Heart right ventricle (tissue), 16 donors: ENCODE results near the gene SCUBE1. TPM values are rescaled to one million over a fixed set of nuclear protein-coding genes. Genes with fewer than 3 reads are reported as not detected.

Experiments used
- ATAC-seq, 8 donors: fragments of 200-7000 bp; cut with Tn5 transposase; one replicate each; pipeline ENCODE4 v1.9.1; 2020; ENCODE audit warnings: mild to moderate bottlenecking in 8 of 8, moderate library complexity in 8 of 8, moderate number of reproducible peaks in 1 of 8
- DNase-seq, 2 donors: peaks; one replicate each; pipeline ENCODE4 v3.0.0-alpha.2; 2020
- H3K27ac ChIP-seq, 10 donors: fragments of 200-600 bp; sonication (generic) in 2 of 10; one replicate each; pipeline versions ENCODE4 v1.5.0 to v1.8.0; 2020 to 2022; ENCODE audit warnings: mild to moderate bottlenecking in 3 of 10
- H3K27me3 ChIP-seq, 7 donors: fragments of 200-600 bp; one replicate each; pipeline ENCODE4 v1.8.0; 2021 to 2022; ENCODE audit warnings: mild to moderate bottlenecking in 2 of 7
- H3K36me3 ChIP-seq, 9 donors: fragments of 200-600 bp; sonication (generic) in 1 of 9; one replicate each; pipeline versions ENCODE4 v1.5.0 to v1.8.0; 2020 to 2022; ENCODE audit warnings: mild to moderate bottlenecking in 2 of 9
- H3K4me1 ChIP-seq, 9 donors: fragments of 200-600 bp; sonication (generic) in 1 of 9; one replicate each; pipeline versions ENCODE4 v1.5.0 to v1.8.0; 2020 to 2022; ENCODE audit warnings: mild to moderate bottlenecking in 4 of 9
- H3K4me3 ChIP-seq, 10 donors: fragments of 200-600 bp; sonication (generic) in 2 of 10; one replicate each; pipeline versions ENCODE4 v1.5.0 to v1.8.0; 2020 to 2022; ENCODE audit warnings: mild to moderate bottlenecking in 7 of 10, moderate library complexity in 2 of 10
- H3K9me3 ChIP-seq, 11 donors: fragments of 200-600 bp in 10 of 11; sonication (generic) in 2 of 11; one replicate each; pipeline versions ENCODE4 v1.5.0 to v1.8.0; 2013 to 2022; ENCODE audit warnings: mild to moderate bottlenecking in 2 of 11, control low read depth in 1 of 11, moderate library complexity in 1 of 11
- CTCF ChIP-seq, 9 donors: fragments of 200-600 bp; sonication (generic) in 2 of 9; IDR thresholded peaks; one replicate each; pipeline versions ENCODE4 v1.5.0 to v1.8.0; 2021 to 2022; ENCODE audit warnings: antibody characterized with exemption in 9 of 9, mild to moderate bottlenecking in 5 of 9, moderate library complexity in 1 of 9
- WGBS, 2 donors: extraction: QIAGEN DNeasy Blood & Tissue Kit; methylation state at CpG; one replicate each; pipeline ENCODE4 v1.1.7; 2013; ENCODE audit warnings: inconsistent platforms in 1 of 2; 5-methylcytosine and 5-hydroxymethylcytosine counted together
- intact Hi-C, 10 donors: fragments of 100-400 bp; cut with DNase I; formaldehyde crosslinking; loops; one replicate each; pipeline versions ENCODE4 v1.11.1 to v1.14.2; 2022
- polyA plus RNA-seq, 2 donors: library from polyadenylated mRNA; stranded (reverse); fragments of 200-250 nt; gene quantifications; one replicate each; pipeline ENCODE4 v1.2.3, GENCODE V29; 2013
- total RNA-seq, 10 donors: library from RNA; stranded (reverse); fragmentation: NEBNext Ultra II Directional in 3 of 10; extraction: Animal tissue kit (Norgen Biotek cat#: 25700) in 3 of 10; gene quantifications; one replicate each; pipeline versions ENCODE4 v1.2.1 to v1.2.4, GENCODE V29; 2021 to 2023
- donor health status: Arrhythmogenic right ventricular cardiomyopathy.
- donor health status: ischemic (EF 13 %, LVEDD 7.1; RV severe dilation, severe dysfunction).
- donor health status: healthy with polysubstance abuse.
- donor health status: DM: no; HTN: yes; CAD: no.
- donor health status: DM: no; HTN: no; CAD: no.
- donor health status: ischemic (EF 25% LVEDD 6.9; RV normal size, moderate dysfunction).
- donor health status: ischemic (EF 25% LVEDD 5.7; RV mildly dilated, moderate dysfunction).
- donor health status: healthy.
- donor health status: DM: yes; HTN: yes; CAD: no.
- donor health status: Ischemic cardiomyopathy.
- donor health status: ischemic (EF 35%, LVEDD 5.7; RV mildly dilated, moderate dysfunction).
- donor health status: nonischemic (EF 11% LVEDD 7.7; RV severe dilation, severe dysfunction).
- donor health status: DM: yes; HTN: yes; CAD: no.
- donor health status: PGD.
- donor health status: ischemic (EF 29% LVEDD 5.4; RV normal size, mild dysfunction).
- donor health status: nonischemic (EF 23%, LVEDD 6.1; RV moderate dilation, normal function).

Gene SCUBE1
- total and polyA plus RNA-seq, 12 donors, result 0.01 to 0.60 (median 0.13) TPM; not detected in 1

- 79 to 88% methylated on average over 25 of the region's 25 CpGs for WGBS, 2 donors
- TF ChIP-seq CTCF (IDR thresholded peaks at IDR 0.05), result no peak
- DNase-seq (no peak), ATAC-seq (peak in 1 of 8 donors; percentile 9)
- Histone ChIP-seq H3K4me3 (no peak overlapping the region), H3K36me3 (no peaks in the 10 kb centered on the region), H3K27me3 (peaks cover 0 to 50% (median 4%) of the 10 kb centered on the region in 7 donors), H3K27ac (no peak overlapping the region), H3K9me3 (no peaks in the 10 kb centered on the region), H3K4me1 (no peaks in the 10 kb centered on the region)
- intact Hi-C loops, result loop anchor here (1.0 to 10.0 kb wide), 9 partner anchors 37 to 113 kb away; no protein-coding TSS in a partner anchor
These were observed 68.5 kb downstream of the SCUBE1 start for GRCh38 chr22:43274595-43275240.

GRCh38 chr22:43273902-43274484, 69.2 kb downstream of the SCUBE1 start:
- H3K4me3 ChIP-seq, result no peak overlapping the region
- ATAC-seq, result peak; percentile 44 to 78 (median 63)
- no peak overlapping the region for H3K27ac ChIP-seq
- intact Hi-C loops, result loop anchor here in 9 of 10 donors (1.0 to 10.0 kb wide), 11 partner anchors 37 to 113 kb away; no protein-coding TSS in a partner anchor
- H3K9me3 ChIP-seq, result no peaks in the 10 kb centered on the region
- peaks cover 0 to 52% (median 4%) of the 10 kb centered on the region in 7 donors for H3K27me3 ChIP-seq
- H3K4me1 ChIP-seq, result no peaks in the 10 kb centered on the region
- WGBS, 2 donors, result 22 to 23% methylated on average over 9 of the region's 9 CpGs
- H3K36me3 ChIP-seq, result no peaks in the 10 kb centered on the region
- TF ChIP-seq CTCF (IDR thresholded peaks at IDR 0.05), result peak; percentile 34 to 79 (median 72)
- peak in 1 of 2 donors; percentile 39 for DNase-seq

GRCh38 chr22:43272869-43273318, 70.3 kb downstream of the SCUBE1 start:
- no peak for DNase-seq
- Histone ChIP-seq H3K27me3 (peaks cover 0 to 59% (median 4%) of the 10 kb centered on the region in 7 donors), H3K36me3 (no peaks in the 10 kb centered on the region), H3K4me3 (no peak overlapping the region), H3K9me3 (no peaks in the 10 kb centered on the region), H3K4me1 (no peaks in the 10 kb centered on the region), H3K27ac (no peak overlapping the region)
- 48 to 56% methylated on average over 12 of the region's 12 CpGs for WGBS, 2 donors
- no peak for TF ChIP-seq CTCF (IDR thresholded peaks at IDR 0.05)
- intact Hi-C loops, result loop anchor here in 8 of 10 donors (1.0 to 10.0 kb wide), 9 partner anchors 36 to 114 kb away; no protein-coding TSS in a partner anchor
- ATAC-seq, result peak in 7 of 8 donors; percentile 21 to 73 (median 36)

- peaks cover 0 to 65% (median 4%) of the 10 kb centered on the region in 7 donors for H3K27me3 ChIP-seq
- H3K4me1 ChIP-seq, result no peaks in the 10 kb centered on the region
- no peaks in the 10 kb centered on the region for H3K9me3 ChIP-seq
- 79 to 85% methylated on average over 12 of the region's 12 CpGs for WGBS, 2 donors
- ATAC-seq (no peak), DNase-seq (no peak)
- H3K36me3 ChIP-seq, result no peaks in the 10 kb centered on the region
- intact Hi-C loops, result loop anchor here in 7 of 10 donors (2.0 to 10.0 kb wide), 8 partner anchors 35 to 115 kb away; no protein-coding TSS in a partner anchor
- no peak overlapping the region for H3K4me3 ChIP-seq
- TF ChIP-seq CTCF (IDR thresholded peaks at IDR 0.05), result no peak
- H3K27ac ChIP-seq, result no peak overlapping the region
These were observed 70.9 kb downstream of the SCUBE1 start for GRCh38 chr22:43272301-43272700.
